Measurements from ENCODE around the gene PNKD.

DNA sequence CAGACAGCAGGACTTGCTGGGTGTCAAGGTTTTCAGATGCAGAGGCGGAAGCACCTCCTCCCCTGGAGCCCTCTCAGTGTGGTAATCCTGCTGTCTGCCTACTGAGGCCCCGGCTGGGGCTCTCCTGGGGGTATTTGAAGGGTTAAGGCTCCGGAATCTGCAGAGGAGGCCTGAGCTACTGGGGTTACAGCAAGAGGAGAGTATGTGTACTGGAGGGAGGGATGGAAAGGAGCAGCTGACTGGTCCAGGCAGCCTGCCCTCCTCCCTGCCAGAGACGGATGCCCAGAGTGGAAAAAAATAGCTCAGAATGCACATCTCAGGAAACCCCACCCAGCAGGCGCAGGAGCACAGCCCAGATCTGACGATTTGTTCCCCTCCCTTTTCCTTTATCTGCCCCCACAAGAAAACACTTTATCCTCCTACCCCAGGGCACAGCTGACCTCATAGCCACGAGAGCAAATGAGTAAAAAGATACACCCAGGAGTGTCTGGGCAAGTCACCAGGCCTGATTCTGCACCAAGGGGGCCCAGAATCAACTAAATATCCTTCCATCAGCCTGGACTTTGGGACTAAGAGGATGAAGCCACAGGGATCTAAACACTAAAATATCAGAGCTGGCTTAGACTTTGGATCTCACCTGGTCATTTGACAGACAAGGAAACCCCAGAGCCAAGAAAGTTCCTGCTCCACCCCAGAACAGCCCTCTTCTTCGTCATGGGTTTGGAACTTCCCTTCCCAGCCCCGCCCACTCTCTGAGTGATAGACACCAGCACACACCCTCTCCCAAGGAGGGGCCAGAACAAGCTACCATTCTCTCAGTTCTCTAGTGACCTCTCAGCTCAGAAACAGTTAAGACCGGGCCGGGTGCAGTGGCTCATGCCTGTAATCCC, 16.5 kb downstream of the PNKD start:
- TF ChIP-seq, protein P1, sequence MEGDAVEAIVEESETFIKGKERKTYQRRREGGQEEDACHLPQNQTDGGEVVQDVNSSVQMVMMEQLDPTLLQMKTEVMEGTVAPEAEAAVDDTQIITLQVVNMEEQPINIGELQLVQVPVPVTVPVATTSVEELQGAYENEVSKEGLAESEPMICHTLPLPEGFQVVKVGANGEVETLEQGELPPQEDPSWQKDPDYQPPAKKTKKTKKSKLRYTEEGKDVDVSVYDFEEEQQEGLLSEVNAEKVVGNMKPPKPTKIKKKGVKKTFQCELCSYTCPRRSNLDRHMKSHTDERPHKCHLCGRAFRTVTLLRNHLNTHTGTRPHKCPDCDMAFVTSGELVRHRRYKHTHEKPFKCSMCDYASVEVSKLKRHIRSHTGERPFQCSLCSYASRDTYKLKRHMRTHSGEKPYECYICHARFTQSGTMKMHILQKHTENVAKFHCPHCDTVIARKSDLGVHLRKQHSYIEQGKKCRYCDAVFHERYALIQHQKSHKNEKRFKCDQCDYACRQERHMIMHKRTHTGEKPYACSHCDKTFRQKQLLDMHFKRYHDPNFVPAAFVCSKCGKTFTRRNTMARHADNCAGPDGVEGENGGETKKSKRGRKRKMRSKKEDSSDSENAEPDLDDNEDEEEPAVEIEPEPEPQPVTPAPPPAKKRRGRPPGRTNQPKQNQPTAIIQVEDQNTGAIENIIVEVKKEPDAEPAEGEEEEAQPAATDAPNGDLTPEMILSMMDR (conservative IDR thresholded peaks at IDR 0.05) = no peak
- no peak for TF ChIP-seq ZFX (IDR thresholded peaks at IDR 0.05)

Data from C4-2B (cell line).